Hematopoietic multipotent progenitor cell treated with erythropoietin and hydrocortisone succinate and interleukin-3 and kit ligand, for 4 days (in vitro differentiated cells): ENCODE results near the gene MRPS2.

Source experiments
- DNase-seq: peaks from one replicate; pipeline ENCODE4 v3.0.0-alpha.2; 2015

MRPS2 gene

GRCh38 chr9:135480940-135481310 is 19.6 kb upstream of the MRPS2 start:
- DNase-seq, result peak; percentile 27

GRCh38 chr9:135482015-135482754 is 18.3 kb upstream of the MRPS2 start:
- DNase-seq, result no peak

- DNase-seq, result no peak
Observed at GRCh38 chr9:135484460-135485277, 15.8 kb upstream of the MRPS2 start.

- no peak for DNase-seq
Observed at GRCh38 chr9:135485385-135485784, 15.1 kb upstream of the MRPS2 start.

GRCh38 chr9:135485832-135486231 is 14.7 kb upstream of the MRPS2 start:
- DNase-seq, result no peak

GRCh38 chr9:135486267-135487065 is 14.0 kb upstream of the MRPS2 start:
- DNase-seq, result no peak

- DNase-seq, result no peak
Observed at GRCh38 chr9:135487281-135488012, 13.0 kb upstream of the MRPS2 start.

- no peak for DNase-seq
Observed at GRCh38 chr9:135488013-135488330, 12.5 kb upstream of the MRPS2 start.

GRCh38 chr9:135488527-135488926 is 12.0 kb upstream of the MRPS2 start:
- DNase-seq, result no peak

GRCh38 chr9:135489188-135489906 is 11.1 kb upstream of the MRPS2 start:
- DNase-seq, result no peak

- DNase-seq, result no peak
Observed at GRCh38 chr9:135490166-135490870, 10.2 kb upstream of the MRPS2 start.

GRCh38 chr9:135490980-135491464 is 9.5 kb upstream of the MRPS2 start:
- DNase-seq, result no peak

- no peak for DNase-seq
Observed at GRCh38 chr9:135491764-135492163, 8.7 kb upstream of the MRPS2 start.

GRCh38 chr9:135492886-135493669 is 7.4 kb upstream of the MRPS2 start:
- DNase-seq, result no peak

- DNase-seq, result no peak
Observed at GRCh38 chr9:135494791-135495559, 5.5 kb upstream of the MRPS2 start.

GRCh38 chr9:135498381-135499126 is 1.9 kb upstream of the MRPS2 start:
- no peak for DNase-seq

- peak; percentile 93 for DNase-seq
Observed at GRCh38 chr9:135499326-135500070, 984 bp upstream of the MRPS2 start.

GRCh38 chr9:135500071-135500524 is 384 bp upstream of the MRPS2 start:
- no peak for DNase-seq
